Kidney capillary endothelial cell (primary cell): ENCODE data around the gene STRA8.

Experiments
- DNase-seq: peaks from one replicate; pipeline ENCODE4 v3.0.0-alpha.2; 2018; ENCODE audit warnings: low spot score

STRA8 gene

DNA sequence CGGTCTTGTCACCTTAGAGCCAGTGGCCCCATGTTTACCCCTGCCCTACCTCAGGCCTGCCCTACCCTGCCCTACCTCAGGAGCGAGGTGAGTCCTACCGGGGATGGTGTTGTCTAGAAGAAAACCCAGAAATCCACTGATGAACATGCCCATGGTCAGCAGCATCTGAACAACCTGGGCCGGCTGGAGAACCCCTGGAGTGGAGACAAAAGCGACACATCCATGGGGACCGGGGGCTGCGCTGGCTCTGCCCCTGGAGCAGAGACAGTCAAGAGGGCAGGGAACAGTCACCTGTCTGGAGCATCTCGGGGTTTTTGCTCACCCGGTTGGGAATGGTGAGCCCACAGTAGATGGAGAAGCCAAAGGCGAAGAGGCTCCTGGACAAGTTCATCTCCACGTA, 36.3 kb downstream of the STRA8 start:
- DNase-seq: no peak

DNA sequence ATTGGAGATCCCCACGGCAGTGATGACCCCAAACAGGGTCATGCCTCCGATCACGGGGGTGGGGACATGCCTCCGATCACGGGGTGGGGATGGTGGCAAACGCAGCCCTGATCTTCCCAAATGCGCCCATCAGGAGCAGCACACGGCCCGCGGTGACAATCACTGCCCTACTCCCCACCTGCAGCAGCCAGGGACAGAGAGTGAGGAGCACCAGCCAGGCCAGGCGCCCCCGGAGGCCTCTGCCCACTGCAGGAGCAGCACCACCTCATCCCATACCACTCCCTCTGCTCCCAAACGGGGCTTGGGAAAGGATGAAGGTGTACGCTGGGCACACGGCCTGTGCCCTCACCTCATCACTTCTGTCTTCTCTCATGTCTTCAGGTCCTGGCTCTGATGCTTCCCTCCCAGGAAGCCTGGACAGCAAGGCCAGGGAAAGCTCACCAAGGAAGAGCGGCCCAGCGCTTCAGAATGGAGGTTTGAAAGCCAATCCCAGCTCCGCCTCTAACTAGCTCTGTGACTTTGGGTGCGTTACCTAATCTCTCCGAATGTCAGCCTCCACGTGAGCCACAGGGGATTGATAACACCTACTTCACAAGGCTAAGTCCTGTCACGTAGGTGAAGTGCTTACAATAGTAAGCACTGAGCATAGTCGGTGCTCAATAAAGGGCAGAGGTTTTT, 37.1 kb downstream of the STRA8 start:
- no peak for DNase-seq

DNA sequence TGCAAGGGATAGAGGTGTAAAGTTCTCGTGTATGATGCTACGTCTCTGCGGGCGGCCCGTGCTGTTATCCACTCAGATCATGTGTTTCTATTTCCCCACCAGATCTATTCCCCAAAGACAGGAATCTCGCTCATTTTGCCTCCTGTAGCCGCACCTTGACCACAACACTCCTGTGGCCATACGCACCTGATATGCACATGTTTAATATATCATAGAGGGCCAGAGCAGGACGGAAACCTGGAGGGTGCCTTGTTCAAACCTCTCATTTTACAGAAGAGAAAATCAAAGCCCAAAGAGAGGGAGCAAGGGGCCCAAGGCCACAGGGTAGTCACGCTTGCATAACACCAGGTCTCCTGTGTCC, 37.6 kb downstream of the STRA8 start:
- DNase-seq: no peak

DNA sequence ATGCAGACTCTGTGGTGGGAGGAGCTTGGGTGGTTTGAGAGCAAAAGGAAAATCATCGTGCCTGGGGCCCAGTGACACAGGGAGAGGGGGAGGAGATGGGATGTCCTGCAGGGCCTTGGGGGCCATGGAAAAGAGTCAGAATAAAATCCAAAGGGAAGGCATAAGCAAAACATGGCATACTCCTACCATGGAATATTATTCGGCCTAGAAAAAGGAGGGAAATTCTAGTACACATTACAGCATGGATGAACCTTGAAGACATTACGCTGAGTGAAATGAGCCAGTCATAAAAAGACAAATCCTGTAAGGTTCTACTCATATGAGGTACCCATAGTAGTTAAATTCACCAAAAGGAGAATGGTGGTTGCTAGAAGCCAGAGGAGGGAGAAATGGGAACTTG, 38.7 kb downstream of the STRA8 start:
- no peak for DNase-seq

DNA sequence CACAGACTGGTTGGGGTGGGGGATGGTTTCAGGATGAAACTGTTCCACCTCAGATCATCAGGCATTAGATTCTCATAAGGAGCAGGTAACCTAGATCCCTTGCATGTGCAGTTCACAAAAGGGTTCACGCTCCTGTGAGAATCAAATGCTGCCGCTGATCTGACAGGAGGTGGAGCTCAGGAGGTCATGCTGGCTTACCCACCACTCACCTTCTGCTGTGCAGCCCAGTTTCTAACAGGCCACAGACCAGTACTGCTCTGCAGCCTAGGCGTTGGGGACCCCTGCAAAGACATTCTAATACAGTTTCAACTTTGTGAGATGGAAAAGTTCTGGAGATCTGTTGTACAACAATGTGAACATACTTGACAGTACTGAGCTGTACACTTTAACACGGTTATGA, 39.9 kb downstream of the STRA8 start:
- DNase-seq: no peak

DNA sequence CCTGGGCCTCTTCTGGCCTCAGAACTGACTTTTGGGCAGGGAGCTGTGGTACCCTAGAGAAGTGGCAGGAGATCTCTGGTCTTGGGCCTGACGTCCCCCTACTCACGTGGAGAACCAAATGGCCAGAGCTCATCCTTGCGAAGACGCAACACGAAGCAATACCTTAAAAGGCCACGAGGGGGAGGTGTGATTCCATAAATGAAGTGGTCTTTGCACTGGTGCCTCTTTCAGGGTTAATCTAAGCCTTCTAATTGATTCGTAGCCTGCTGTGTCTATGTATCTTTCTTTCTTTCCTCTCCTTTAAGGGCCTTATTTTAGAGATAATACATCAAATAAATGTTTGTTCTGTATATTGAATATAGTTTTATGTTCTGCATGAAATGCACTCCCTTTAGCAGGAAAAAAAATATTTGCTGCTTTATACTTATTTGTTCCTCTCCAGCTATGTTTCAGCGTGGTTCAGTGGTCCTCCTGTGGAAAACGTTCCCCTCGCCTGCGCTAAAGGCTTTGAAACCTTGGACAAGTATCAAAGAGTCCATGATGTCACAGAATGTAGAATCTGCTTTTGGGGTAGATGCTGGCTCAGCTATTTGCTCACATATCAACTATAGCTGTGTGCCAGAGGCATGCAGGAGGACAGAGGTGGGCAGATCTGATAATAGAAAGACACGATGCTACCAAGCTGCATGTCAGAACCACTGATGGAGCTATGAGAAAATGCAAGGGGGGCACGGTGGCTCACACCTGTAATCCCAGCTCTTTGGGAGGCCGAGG, 41.0 kb downstream of the STRA8 start:
- peak; percentile 72 for DNase-seq

DNA sequence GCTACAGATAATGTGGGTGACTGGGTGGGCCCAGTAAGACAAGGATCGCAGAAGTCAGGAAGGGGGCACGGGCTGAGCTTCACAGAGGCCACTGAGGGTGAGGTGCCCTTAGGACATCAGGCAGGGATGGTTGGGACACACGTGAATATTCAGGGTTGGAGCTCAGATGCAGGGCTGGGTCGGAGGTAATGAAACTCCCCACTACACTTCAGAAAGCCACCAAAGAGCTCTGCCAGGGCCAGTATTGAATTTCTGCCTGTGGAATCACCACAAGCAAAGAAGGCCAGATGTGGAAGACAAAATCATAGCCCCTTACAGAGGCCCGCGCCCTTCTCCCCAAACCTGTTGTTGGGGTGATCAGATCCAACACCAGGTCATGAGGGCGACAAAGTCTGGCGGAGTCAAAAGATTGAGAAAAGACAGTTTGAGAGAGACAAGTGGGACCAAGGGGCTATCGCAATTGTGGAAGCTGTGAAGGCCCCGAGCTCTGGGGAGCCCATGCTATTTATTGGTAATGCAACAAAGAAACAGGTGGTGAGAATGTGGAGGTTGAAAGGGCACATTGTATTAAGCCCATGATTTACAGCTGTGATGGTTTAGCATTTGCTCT, 42.4 kb downstream of the STRA8 start:
- no peak for DNase-seq

DNA sequence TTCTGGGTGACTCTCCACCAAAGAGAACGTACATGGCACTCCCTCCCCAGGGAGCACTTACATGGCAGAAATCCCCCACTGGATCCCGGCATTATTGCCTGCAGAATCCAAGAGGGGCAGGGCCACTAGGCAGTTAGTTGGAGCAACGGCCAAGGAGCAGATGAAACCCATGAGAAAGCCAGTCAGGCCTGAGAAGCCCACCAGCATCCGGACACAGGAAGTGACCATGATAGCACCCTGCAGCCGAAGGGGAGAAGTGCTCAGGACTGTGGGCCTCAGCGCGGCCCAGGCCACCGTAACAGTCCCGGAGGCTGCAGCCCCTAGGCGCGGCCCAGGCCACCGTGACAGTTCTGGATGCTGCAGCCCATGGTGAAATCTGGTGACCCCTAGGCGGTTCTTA, 43.5 kb downstream of the STRA8 start:
- no peak for DNase-seq

DNA sequence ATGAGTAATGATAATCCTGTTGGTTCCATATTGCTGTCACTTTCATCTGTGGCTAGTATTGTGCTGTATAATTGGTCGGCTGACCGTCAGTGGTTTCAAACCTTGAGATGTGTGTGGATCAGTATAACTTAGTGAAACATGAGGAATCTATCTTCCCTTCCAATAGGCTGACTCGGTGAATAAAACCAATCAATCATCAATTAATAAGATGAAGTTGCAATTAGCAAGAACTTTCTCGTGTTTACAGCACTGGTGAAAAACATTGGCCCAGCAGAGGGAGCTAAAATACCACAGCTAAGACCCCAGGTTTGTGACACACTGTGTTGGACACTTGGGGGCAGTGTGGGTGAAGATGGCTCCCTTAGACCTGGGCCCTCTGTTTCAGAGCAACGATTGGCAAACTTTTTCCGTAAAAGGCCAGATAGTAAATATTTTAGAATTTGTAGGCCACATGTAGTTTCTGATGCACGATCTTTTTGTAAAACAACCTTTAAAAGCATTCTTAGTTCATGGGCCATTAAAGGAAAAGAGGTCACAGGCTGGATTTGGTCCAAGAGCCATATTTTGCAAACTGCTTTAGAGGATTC, 47.8 kb downstream of the STRA8 start:
- peak; percentile 83 for DNase-seq

DNA sequence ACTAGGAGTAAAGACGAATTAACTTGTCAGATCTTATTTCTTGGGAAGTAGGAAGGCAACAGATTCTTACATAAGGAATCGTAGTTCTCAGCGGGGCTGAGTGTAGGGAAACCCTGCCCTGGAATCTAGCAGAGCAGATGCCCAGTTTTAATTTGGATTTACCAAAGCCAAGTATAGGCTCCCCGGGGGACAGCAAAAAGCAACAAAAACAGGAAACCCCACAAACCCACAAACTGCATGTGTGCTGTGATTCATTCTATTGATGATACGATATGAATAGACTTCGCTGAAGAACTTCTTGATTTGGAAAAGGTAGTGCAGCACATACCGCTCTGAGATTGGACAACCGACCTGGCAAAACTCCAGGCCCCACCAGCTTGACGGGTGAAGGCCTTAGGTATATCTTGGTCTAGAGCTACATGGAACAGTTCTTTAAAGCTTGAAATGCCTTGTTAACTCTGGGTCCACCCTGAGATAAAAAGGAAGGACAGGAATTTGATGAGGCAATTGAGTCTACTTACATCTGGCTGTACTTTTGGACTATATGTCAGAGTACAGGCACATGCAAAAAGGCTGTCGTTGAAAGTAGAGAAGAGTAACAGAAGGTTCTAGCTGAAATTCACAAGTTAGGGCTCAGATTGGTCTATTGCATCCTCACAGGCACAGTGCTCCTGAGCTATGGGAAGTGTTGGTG, 49.1 kb downstream of the STRA8 start:
- no peak for DNase-seq

DNA sequence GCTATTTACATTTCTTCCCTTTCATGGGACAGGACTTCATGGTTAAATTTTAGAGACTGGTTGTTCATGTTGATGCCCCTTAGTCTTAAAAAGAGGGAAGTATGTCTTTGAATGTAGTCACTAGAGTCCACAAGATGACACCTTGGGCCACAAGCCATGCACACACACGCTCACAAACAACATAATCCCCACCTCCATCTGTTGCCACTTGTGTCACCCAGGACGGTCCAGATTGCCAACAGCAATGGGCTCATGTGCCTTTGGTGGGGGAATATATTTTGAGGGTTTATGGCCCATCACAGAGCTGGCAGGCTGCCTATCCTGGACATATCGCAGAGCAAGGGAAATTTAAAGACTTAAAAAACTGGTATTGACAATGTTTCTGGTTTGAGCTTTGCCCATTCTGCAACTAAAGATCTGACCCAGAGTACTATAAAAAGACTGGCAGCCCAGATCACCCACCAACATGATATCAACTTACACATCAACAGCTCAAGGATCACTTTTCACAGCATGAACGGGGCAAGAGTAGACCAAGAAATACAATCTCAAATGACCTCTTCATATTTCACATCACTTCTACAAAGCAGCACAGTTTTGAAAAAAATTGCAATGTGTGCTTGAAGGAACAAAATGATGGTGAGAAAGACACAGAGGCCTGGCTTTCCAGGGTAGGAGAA, 50.5 kb downstream of the STRA8 start:
- DNase-seq: no peak

DNA sequence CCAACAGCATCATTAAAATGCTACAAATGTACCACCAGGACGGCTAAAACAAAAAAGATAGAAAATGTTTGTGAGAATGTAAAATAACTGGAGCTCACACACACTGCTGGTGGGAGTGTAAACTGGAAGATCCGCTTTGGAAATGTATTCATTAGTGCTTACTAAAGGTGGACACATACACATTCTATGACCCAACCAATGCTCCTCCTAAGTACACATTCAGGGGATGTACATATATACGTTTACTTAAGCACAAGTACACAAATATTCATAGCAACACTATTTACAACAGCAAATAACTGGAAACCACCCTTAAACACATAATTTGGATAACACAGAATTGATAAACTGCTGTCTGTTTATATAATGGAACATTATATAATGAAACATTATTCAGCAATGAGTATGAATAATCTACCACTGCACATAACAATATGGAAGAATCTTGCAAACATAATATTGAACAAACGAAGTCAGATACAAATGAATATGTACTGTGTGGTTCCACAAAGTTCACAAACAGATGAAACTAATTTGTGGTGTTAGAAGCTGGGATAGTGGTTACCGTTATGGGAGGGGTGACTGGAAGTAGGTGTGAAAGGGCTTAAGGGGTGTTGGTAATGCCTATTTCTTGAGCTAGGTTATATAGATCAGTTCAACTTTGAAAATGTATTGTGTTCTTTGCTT, 52.1 kb downstream of the STRA8 start:
- DNase-seq: no peak

DNA sequence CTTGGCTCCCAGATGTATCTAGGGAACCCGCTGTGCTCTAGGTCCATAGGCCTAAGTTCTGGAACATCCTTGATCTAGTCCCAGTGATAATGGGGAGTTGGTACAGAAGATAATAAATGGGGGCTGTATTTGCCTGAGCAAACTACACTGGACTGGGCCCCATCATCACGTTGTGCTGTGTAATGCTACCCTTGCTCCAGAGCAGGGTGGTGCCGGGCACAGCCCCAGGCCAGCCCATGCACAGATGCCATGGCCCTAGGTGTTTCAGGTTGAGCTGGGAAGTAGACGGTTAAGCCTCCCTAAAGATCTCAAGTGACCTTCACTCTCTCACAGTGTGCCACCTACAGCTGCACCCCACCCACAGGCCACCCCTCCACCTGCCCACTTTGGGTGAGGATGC, 53.2 kb downstream of the STRA8 start:
- no peak for DNase-seq

DNA sequence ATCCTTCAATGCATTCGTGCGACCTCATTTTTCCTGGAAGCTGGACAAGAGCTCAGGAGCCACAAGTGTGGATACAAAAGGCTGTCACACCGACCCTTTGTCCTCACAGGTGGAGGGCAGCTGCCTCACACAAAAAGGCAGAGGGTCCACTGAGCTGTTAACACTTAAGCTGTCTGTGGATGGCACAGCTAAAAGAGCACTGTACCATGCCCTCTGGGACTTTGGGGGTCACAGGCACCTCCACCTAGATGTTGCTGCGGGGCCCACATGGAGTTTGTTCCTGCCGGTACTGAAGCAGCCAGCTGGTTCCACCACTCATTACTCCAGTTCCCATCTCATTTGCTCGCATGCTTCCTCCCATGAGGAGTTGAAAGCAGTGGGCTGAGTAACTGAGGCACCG, 57.0 kb downstream of the STRA8 start:
- no peak for DNase-seq

DNA sequence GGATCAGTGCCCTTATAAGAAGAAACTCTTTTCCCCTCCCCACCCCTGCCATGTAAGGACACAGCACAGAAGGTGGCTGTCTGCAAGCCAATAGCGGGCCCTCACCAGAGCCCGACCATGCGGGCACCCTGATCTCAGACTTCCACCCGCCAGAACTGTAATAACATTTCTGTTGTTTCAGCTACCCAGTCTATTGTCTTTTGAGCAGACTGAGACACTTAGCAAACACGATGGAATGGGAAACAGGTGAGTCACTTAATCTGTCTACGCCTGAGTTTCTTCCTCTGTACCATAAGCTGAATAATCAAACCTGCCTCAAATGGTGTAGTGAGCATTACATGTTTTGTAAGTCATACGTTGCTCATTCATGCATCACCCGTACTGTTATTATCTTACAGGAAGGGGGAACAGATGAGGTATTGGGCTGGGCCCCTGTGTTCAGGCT, 58.2 kb downstream of the STRA8 start:
- peak; percentile 97 for DNase-seq

DNA sequence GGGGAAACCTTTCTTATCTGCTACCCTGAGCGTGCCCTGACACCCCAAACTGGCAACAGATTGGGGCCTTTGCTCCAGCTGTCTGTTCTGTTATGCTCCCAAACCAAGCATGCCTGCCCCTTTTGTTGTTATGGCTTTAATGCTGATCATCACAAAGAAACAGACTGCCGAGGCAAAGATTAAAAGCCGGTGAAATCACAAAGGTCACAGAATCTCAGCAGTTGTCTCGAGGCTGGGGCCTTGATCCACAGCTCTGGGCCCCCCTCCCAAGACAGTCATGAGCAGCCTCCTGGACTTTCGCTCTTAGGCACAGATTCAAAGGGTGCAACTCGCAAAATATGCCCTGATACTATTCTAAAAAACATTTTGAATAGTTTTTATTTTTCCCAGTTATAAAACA, 65.6 kb downstream of the STRA8 start:
- no peak for DNase-seq

DNA sequence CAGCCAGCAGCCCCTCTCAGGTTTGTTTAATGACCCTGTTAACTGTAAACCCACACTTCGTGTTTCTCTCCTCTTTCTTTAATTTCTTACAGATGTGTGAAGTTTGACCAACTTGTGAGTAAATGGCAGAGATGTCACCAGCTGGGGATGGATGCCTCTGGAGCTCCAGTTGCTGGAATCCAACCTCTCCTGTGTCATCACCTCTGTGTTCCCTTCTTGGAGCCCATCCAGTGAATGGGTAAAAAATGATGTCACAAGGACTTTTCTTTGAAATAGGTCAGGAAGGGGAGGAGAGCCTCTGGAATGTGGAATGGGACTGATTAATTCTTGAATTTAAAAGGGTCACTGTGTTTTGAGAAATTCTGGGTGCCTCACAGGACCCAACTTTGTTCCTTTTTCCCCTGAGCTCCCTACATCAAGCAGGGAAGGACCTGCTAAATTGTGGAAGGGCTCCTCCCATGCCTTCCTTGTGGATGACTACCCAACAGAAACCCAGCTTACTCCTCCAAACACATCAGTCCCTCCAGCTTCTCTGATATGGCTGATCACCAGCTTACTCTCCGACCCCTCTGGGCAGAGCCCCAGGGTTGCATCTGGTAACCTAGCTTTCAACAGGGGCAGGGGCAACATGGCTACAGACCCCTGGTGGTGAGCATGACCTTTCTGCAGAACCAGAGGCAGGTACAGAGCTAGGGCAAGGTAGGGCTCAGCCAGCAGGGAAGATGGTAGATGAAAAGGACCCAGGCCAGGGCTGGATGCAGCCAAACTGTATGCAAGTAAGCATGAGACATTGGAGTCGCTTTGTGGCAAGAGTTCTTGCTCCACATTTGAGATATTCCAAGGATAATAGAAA, 67.5 kb downstream of the STRA8 start:
- no peak for DNase-seq
